ENCODE results near the gene ZBTB9. TPM values are rescaled to one million over a fixed set of nuclear protein-coding genes. Genes with fewer than 3 reads are reported as not detected.

ZBTB9 gene
- total RNA-seq, 1 donor from 2014 or later: 9.6 TPM

GRCh38 chr6:33430991-33431879 is 23.1 kb upstream of the ZBTB9 start:
- Mint-ChIP-seq H3K36me3 (ENCODE audit: unreplicated experiment) (no peaks in the 10 kb centered on the region), H3K27ac (ENCODE audit: unreplicated experiment) (no peak overlapping the region), H3K4me1 (ENCODE audit: low read depth, unreplicated experiment) (peaks cover 54% of the 10 kb centered on the region), H3K27me3 (ENCODE audit: unreplicated experiment) (peaks cover 5% of the 10 kb centered on the region), H3K4me3 (ENCODE audit: unreplicated experiment) (peak overlapping the region; percentile 61), H3K9me3 (ENCODE audit: unreplicated experiment) (peaks cover 9% of the 10 kb centered on the region)
- DNase-seq: peak; percentile 74
- no peak for TF ChIP-seq CTCF (IDR thresholded peaks at IDR 0.05; ENCODE audit: partially characterized antibody, unreplicated experiment)

- Mint-ChIP-seq H3K4me1 (ENCODE audit: low read depth, unreplicated experiment) (peaks cover 49% of the 10 kb centered on the region), H3K36me3 (ENCODE audit: unreplicated experiment) (no peaks in the 10 kb centered on the region), H3K27ac (ENCODE audit: unreplicated experiment) (no peak overlapping the region), H3K27me3 (ENCODE audit: unreplicated experiment) (peaks cover 5% of the 10 kb centered on the region), H3K4me3 (ENCODE audit: unreplicated experiment) (peak overlapping the region; percentile 45), H3K9me3 (ENCODE audit: unreplicated experiment) (peaks cover 9% of the 10 kb centered on the region)
- no peak for TF ChIP-seq CTCF (IDR thresholded peaks at IDR 0.05; ENCODE audit: partially characterized antibody, unreplicated experiment)
- DNase-seq: no peak
Observed at GRCh38 chr6:33431880-33432541, 22.4 kb upstream of the ZBTB9 start.

- no peak overlapping the region for H3K27ac Mint-ChIP-seq (ENCODE audit: unreplicated experiment)
- no peak for TF ChIP-seq CTCF (IDR thresholded peaks at IDR 0.05; ENCODE audit: partially characterized antibody, unreplicated experiment)
- no peaks in the 10 kb centered on the region for H3K36me3 Mint-ChIP-seq (ENCODE audit: unreplicated experiment)
- peaks cover 8% of the 10 kb centered on the region for H3K9me3 Mint-ChIP-seq (ENCODE audit: unreplicated experiment)
- DNase-seq: no peak
- H3K4me1 Mint-ChIP-seq (ENCODE audit: low read depth, unreplicated experiment): peaks cover 45% of the 10 kb centered on the region
- H3K27me3 Mint-ChIP-seq (ENCODE audit: unreplicated experiment): peaks cover 5% of the 10 kb centered on the region
- peak overlapping the region; percentile 59 for H3K4me3 Mint-ChIP-seq (ENCODE audit: unreplicated experiment)
Observed at GRCh38 chr6:33432546-33432945, 21.8 kb upstream of the ZBTB9 start.

- Mint-ChIP-seq H3K4me1 (ENCODE audit: low read depth, unreplicated experiment) (peaks cover 45% of the 10 kb centered on the region), H3K36me3 (ENCODE audit: unreplicated experiment) (no peaks in the 10 kb centered on the region), H3K4me3 (ENCODE audit: unreplicated experiment) (peak overlapping the region; percentile 59), H3K27ac (ENCODE audit: unreplicated experiment) (peak overlapping the region; percentile 38), H3K27me3 (ENCODE audit: unreplicated experiment) (peaks cover 5% of the 10 kb centered on the region), H3K9me3 (ENCODE audit: unreplicated experiment) (peaks cover 8% of the 10 kb centered on the region)
- DNase-seq: no peak
- no peak for TF ChIP-seq CTCF (IDR thresholded peaks at IDR 0.05; ENCODE audit: partially characterized antibody, unreplicated experiment)
Observed at GRCh38 chr6:33433001-33433543, 21.3 kb upstream of the ZBTB9 start.

All from glutamatergic neuron (in vitro differentiated cells).